Measurements from ENCODE around the gene KCTD19.

DNA sequence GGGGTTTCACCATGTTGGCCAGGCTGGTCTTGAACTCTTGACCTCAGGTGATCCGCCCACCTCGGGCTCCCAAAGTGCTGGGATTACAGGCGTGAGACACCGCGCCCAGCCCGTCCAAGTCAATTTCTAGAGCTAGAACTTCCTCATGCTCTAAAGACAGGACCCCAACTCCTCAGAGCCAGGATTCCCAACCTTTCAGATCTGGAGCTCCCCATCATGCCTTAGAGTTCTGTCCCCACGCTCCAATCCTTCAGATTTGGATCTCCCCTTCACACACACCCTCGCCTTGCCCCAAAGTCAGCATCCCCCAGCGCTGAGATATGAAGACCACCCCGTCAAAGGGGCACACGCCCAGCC is 448 bp downstream of the KCTD19 start:
- TF ChIP-seq CTCF (IDR thresholded peaks at IDR 0.05) (no peak), POLR2A (IDR thresholded peaks at IDR 0.05) (no peak)

Measured in esophagus squamous epithelium (tissue), 4 donors.